Measurements from ENCODE around the gene POMGNT1.

GRCh38 chr1:46204406-46204742, 6.1 kb upstream of the POMGNT1 start:
- no peak for TF ChIP-seq CTCF (IDR thresholded peaks at IDR 0.05)
- TF ChIP-seq EZH2 (IDR thresholded peaks at IDR 0.05): no peak
